ENCODE measurements around the gene MCCD1.

The MCCD1 gene

DNA sequence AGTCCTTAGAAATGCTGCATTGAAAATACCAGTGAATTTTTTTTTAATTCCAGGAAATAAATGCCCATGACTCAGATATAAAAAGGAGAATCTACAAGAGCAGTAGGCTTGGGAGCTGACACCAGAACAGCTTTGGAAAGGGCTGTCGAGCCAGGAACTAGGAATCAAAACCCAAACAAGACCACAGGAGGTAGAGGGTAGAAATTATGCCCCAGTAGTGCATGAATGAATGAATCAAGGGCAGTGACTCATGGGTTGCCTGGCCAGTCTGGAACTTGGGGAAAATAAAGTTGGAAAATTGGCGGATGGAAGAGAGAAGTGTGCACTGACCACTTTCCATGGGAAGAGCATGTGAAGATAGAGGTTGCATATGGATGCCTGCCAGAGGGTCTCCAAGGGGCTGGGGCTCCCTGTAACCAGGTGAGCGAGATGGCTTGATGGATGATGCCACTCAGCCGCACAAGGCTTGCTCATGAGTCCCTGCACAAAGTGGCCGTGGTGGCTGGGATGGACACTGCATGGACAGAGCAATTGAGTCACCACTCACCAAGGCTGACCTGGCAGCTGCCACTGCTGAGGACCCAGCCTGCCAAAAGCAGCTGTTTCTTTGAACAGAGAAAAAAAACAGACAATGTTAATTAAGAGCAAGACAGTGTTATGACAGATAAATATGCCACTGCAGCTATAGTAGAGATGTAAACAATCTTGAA lies 15.2 kb upstream of the MCCD1 start:
- DNase-seq, result no peak

DNA sequence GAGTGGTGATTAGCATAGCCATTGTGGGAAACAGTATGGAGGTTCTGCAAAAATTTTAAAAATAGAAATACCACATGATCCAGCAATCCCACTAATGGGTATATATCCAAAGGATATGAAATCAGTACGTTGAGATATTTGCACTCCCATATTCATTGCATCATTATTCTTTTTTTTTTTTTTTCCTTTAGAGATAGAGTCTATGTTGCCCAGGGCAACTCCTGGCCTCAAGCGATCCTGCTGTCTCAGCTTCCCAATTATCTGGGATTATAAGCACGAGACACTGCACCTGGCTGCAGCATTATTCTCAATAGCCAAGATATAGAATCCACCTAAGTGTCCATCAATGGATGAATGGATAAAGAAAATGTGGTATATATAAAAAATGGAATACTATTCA lies 6.9 kb upstream of the MCCD1 start:
- DNase-seq, result no peak

DNA sequence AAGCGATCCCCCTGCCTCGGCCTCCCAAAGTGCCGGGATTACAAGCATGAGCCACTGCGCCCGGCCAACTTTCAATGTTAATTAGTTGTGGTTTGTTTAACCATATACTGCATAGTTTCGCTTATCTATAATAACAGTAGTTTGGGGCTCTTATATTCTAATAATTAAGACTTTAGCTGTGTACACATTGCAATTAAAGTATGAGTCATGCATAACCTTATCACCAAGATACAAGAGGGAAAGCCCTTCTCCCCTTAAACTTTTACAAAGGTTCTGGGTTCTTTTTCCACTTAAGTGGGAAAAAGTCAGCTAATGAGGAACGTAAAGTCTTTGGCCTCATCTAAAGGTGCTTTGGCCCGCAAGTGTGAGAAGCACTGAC lies 3.2 kb upstream of the MCCD1 start:
- no peak for DNase-seq

DNA sequence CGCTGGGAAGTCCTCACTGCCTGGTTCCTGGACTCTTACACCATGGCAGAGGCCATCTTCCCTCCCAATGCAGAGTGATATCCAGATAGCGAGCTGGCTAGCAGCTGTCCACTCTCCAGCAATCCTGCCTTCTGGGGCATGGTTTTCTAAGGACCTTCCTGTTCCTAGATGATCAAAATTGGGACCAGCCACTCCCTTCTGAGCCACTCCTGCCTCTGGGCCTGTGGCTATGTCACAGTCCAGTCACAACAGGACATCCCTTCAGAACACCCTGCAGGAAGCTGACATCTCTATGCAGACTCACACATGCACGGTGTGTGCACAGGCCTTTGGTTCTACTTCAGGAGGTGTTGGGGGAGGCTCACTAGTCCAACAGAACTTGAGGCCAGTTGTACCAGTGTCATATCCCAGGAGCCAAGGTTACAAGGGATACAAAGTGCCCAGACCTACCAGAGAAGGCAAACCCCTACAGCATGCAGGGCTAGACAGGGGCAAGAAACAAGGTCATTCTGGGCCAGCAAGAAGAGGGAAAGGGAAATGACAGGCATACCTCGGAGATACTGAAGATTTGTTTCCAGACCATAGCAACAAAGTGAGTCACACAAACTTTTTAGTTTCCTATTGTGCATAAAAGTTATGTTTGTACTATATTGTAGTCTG lies 2.7 kb upstream of the MCCD1 start:
- DNase-seq, result no peak

DNA sequence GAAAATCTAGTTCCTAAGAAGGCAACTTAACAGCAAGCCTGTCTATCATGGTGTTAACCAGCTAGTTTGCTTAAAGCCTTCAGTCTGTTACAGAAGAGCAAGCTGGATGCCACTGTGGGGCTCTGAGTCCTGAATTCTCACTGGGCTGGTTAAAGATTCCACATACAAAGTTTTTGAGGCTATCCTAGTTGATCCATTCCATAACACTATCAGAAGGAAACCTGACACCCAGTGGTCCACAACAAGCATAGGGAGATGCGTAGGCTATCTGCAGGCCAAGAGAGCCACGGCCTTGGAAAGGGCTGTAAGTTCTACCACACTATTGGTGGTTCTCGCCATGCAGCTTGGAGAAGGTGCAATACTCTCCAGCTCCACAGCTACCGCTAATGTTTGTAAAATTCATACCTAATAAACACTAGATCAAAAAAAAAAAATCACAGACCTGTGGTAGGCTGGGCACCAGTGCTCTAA lies 420 bp upstream of the MCCD1 start:
- no peak for DNase-seq

DNA sequence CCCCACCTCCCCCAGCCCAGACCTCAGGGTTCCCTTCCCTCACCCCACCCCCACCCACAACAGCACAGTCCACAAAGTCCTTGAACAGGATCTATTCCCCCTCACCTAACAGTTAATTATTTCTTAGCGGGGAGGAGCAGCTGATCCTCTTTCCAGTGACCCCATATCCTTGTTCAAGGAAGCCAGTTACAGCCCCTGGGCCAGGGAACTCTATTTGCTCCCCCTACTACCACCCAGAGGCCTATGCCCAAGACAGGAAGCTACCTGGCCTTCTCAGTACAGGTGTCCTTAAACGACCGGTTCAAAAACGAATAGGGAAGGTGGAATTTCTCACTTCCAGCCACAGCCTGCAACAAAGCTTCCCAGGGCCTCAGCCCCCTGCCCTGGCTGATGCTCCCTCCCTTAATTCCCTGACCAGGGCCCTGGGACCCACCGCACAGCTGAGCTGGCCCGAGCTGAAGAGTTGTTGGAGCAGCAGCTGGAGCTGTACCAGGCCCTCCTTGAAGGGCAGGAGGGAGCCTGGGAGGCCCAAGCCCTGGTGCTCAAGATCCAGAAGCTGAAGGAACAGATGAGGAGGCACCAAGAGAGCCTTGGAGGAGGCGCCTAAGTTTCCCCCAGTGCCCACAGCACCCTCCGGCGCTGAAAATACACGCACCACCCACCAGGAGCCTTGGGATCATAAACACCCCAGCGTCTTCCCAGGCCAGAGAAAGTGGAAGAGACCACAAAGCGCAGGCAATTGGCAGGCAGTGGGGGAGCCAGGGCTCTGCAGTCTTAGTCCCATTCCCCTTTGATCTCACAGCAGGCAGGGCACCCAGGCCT lies 778 bp downstream of the MCCD1 start:
- no peak for DNase-seq

DNA sequence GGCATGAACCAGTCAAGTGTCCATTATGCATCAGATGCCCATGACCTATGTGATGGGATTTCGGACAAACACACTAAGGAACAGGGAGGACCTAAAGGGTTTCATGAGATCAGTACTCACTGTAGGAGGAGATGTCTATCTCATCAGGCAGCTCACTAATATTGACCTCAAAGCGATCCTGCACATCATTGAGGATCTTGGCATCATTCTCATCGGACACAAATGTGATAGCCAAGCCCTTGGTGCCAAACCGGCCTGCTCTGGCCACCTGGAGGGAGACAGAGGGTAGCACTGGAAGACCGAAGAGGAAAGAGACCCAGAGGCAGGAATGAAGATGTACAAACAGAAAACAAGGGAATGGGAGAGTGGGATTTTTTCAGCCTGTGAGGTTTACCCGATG lies 1.9 kb downstream of the MCCD1 start:
- no peak for DNase-seq

DNA sequence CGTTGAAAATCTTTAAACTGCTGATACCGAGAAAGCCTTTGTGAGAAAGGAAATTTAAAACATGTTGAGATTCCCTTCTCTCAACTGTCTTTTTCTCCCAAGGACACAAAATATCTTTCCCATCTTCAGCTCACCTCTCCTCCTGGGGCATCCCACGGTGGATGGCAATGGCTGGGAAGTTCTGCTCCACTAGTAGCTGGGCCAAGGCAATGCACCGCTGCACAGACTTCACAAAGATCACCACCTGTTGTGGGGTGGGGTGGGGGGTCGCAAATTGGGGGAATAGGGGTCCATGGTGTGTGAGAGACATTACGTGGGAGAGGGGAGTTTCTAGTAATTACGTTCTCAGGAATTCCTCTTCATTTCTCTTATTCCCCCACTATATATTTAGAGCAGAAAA lies 2.4 kb downstream of the MCCD1 start:
- no peak for DNase-seq

DNA sequence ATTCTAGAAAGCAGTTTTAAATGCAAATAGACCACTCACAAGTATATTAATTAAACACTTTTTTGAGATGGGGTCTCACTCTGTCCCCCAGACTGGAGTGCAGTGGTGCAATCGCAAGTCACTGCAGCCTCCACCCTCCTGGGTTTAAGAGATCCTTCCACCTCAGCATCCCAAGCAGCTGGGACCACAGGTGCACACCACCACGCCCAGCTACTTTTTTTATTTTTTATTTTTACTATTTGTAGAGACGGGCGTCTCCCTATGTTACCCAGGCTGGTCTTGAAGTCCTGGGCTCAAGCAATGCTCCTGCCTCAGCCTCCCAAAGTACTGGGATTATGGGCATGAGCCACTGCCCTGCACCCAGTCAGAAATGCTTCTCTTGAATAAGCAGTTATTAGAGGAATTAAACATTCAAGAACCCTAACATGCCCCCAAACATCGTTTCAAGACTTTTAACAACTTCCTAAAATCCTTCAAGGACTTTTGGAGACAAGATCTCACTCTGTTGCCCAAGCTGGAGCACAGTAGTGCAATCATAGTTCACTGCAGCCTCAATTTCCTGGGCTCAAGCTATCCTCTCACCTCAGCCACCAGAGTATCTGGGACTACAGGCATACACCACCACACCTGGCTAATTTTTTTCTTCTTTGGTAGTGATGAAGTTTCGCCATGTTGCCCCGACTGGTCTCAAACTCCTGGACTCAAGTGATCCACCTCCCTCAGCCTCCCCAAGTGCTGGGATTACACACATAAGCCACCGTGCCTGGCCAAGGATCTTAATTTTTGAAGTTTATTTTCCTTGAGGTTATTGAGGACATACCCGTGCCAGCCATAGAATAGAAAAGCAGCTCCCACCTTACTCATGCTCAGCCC lies 3.2 kb downstream of the MCCD1 start:
- DNase-seq, result no peak

DNA sequence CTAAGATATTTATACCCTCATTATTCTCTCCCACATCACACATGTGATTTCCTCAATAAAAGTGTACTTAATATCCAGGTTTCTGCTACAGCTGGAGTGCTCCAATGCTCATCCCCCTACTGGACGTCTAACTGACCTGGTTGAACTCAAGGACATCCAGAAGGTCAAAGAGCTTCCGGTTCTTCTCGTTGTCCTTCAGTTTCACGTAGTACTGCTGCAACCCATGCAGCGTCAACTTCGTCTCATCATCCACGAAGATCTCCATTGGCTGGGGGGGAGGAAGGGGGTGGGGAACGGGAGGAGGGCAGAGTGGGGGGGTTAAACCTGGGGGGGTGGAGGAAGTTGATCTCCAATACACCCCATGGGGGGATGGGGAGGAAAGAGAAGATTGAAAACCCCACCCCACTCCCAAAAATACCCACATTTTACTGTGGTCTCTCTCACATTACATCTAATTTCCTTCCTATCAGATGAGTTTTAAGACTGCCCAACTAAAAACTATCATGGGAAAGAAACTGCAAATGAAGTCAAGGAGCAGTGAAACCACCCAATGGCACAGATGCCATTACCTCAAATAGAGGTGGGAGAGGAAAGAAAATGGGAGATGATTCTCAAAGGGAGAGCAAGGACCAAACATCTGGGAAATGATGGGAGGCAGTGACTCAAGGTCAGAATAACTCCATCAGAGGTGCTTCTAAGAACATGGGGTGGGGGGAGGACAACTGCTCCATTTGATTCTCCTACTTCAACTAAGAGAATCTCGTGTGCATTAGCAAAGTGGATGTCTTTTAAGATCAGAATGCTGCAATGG lies 4.1 kb downstream of the MCCD1 start:
- DNase-seq, result no peak

DNA sequence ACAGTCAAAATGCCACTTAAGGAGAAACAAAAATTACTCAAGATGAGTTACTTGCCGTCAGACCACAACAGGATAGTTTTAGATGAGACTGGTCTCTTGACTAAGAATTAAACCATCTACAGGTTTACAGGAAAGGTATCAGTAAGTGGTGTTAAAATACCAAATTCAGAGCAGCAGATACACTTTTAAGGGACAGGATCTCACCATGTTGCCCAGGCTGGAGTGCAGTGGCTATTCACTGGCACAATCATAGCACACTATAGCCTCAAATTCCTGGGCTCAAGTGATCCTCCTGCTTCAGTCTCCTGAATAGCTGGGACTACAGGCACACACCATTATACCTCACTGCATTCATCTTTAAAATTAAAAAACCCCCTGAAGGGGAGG lies 4.7 kb downstream of the MCCD1 start:
- no peak for DNase-seq

DNA sequence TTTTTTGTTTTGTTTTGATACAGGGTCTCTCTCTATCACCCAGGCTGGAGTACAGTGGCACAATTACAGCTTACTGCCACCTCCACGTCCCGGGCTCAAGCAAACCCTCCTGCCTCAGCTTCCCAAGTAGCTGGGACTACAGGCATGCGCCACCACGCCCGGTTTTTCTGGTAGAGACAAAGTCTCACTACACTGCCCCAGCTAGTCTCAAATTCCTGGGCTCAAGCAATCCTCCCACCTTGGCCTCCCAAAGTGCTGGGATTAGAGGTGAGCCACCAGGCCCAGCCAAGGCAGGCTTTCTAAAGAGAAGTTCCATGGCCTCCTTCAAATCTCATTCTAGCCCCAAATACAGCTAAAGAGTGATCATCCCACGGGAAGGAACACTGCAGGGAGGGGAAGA lies 5.2 kb downstream of the MCCD1 start:
- DNase-seq, result no peak

DNA sequence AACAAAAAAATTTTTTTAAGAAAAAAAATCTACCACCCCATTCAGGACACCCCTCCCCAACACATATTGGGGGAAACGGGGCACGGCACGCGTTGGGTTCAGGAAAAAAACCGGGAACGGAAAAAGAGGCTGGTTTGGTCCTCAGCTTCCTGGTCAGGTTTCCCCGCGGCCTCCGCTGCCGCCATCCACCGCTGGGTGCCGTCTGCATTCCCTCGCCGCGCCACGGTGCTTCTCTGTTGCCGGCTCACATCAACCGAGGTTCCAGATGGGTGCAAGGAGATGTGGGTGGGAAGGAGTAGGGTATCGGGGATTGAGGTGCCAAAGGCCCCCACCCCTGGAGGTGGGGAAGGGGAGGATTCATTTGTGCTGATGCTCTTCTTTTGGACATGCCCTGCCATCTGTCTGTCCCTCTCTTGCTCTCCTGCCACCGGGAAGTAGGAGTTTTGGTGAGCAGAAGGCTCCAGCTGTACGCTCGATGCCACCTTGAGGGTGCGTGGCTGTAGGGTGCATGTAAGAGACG lies 5.8 kb downstream of the MCCD1 start:
- DNase-seq, result no peak

DNA sequence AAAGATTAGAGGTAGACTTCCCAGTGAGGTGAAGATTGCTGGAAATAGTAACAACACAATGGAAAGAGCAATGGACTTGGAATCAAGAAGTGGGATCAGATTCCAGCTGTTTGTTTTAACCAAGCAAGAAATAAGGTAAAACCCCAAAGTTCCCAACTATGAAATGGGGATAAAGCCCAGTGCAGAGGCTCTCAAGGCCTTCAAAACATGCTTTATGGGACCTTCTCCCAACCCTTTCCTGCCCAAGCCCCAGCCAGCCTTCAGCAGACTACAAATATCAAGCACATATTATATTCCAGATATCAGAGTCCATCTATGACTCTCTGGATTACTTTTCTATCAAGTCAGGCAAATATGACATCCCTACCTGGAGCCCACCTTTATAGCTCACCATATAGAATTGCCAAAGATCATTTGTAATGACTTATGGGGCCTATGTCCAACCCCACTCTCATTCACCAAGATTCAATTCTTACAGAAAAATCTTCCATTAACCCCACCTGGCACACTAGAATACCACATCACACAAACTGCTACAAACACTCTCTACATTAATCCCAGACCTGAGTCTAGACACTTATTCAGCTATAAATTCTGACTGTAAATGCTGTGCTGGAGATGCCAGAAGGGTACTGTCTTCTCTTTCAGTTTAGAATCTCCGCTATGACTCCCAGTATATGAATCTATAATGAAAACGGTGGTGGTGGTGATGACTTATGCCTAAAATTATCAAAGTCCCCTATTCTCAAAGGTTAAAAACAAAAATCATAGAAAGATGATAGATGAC lies 7.0 kb downstream of the MCCD1 start:
- DNase-seq, result no peak

DNA sequence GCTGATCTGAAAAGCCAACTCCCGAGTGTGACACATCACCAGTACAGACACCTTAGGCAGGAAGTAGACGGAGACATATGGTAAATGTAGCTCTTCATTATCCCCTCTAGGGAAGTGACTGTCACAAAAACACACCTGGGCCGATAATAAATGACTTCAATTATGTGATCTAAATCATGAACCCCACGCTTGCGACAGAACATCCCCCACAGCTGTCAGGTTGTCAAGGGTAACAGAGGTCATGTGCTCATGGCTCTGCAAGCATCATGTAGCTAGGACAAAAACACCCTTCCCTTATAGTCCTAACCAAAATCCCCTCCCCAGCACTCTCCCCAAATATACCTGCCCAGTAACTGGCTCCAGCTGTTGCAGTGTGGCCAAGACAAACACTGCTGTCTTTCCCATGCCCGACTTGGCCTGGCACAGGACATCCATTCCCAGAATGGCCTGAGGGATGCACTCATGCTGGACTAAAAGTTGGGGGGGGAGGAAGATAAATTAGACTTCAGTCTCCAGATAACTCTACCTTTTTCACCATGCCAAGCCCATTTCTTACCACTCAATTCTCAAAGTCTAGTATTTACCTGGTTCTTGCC lies 10.1 kb downstream of the MCCD1 start:
- DNase-seq, result no peak

DNA sequence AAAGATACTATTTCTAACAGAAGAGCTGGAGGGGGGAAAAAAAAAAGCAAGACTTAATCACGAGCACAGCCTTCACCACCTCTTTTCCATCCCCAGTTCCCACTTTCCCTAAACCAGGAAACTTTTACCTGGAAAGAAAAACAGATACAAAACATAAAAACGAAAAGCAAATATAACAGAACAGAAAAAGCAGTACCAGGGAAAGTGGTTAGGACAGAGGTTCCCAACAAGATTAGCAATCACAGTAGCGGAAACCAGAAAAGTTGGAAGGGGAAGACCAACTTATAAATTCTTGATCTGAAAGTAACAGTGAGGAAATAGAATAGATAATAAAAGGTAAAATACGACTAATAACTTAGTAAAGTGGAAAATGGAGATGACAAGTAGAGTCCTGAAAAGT lies 11.9 kb downstream of the MCCD1 start:
- no peak for DNase-seq

DNA sequence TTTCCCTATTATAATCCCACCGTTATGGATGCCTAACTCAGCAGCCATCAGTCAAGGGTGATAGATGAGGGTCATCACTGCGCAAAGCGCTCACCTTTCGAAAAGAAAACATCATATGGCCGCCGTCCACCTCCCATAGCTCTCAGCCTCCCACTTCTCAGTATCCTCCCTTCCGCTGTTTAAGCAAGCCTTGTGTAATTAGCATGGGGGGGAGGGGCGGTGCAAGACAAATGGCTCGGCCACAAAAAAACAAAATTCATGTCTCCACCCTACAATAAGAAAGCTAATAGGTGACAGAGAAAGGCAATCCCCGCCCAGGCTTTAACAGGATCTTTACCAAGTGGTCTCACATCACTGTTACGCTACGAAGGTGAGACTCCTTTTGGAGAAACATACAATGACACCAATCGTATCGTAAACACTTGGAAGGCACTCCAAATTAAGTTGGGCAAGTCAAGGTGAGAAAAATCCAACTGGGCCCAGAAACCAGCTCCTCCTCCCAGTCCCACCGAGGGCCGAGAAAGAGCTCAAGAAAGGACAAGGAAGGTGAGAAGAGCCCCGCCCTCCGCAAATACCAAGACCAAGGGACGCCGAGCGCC lies 12.4 kb downstream of the MCCD1 start:
- peak; percentile 44 to 52 for DNase-seq

DNA sequence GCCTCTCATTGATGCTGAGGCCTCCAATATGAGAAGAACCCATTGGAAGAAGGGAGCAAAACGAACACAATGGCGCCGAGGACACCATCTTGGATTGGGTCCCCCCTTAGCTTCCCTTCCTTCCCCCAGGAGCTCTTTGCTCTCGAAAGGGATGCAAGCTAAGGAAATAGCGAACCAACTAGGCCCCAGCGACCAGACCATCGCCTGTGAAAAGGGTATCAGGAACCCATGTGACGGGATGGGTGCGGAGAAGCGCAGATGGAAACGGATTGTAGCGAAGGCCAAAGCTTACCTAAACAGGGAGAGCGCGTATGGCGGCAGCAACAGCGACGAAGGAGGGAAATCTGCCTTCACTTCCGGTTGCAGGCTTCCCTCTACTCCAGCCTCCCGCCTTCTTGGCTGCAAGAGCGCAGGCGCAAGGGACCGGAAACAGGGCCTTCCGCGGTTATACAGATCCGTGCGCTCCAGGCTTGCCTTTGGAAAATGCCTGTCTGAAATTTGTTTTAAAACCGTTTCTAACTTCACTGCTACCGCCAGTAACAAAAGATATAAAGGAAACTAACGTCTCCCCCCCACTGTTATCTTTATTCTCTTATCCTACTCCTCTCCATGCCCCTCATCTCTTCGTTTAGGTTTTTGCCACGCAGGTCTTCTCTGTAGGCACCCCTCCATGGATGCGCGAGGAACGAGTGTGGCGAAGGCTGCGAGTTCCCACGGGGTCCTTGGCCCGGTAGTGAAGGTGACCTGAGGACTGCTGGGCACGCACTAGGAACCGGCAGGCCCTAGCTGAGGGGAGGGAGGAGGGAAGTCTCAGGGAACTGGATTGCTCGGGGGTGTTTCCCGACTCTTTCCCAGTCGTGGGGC lies 13.1 kb downstream of the MCCD1 start, which contains the start of gene DDX39B:
Gene DDX39B, minus strand, starts transcription at position 346 of the 864 bp plus-strand sequence. CDS start 1,471 bp downstream, outside the sequence.
- DNase-seq, result peak; percentile 88 to 94

DNA sequence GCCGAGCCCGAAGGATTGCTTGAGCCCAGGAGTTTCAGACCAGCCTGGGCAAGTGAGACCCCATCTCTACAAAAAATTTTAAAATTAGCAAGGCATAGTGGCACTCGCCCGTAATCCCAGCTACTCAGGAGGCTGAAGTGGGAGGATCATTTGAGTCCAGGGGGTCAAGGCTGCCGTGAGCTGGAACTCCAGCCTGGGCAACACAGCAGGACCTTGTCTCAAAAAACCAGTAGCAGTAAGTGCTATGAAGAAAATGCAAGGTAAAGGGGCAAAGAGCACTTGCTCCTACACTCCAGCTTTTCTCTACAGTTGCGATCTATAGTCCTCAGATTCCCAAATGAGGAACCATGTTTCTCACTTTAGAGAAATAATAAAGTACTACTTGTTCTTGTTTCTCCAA lies 14.9 kb downstream of the MCCD1 start:
- DNase-seq, result no peak
